PC-3 (cell line): Measurements from ENCODE around the gene ZRANB1.

Source experiments
- CTCF ChIP-seq: fragments of 300-600 bp; sonication (generic); conservative IDR thresholded peaks from 2 replicates; pipeline ENCODE4 v1.5.1; 2017; ENCODE audit warnings: antibody characterized with exemption, low read depth, mild to moderate bottlenecking, low read length
- EZH2 ChIP-seq: fragments of 300-600 bp; sonication (generic); IDR thresholded peaks from one replicate; pipeline ENCODE4 v1.6.1; 2017; ENCODE audit warnings: antibody characterized with exemption, mild to moderate bottlenecking, low read length; ENCODE audit not compliant: unreplicated experiment

DNA sequence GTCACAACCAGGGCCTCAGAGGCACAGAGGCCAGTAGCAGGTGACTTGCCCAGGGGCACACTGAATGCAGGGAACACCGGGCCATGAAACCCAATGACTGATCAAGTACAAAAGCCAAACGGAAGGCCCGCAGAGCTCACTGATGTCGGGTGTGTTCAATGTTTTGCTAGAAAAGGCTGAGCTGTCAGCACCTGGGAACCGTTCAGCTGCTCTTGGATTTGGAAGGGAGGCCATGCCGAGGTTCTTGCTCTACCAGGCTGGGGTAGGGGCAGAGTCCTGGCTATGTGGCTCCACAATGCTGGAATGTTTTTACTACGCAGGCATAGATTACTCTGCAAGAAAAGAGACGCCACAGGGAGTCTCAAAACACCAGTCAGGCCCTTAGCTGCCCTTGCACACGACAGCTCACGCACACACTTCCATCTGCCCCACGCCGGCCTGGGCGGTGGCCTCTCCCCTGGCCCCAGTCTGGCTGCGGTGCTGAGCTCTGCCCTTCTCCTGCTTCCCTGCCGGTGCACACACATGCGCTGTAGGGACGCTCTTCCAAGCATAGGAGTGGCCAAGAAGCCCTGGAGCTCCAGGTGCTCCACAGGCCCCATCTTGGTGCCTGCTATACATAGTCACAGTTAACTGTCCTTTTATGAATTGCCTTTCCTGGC lies 79.9 kb downstream of the ZRANB1 start:
- TF ChIP-seq EZH2 (no peak), CTCF (no peak)
